HG02943 (cell line): ENCODE data around the gene EMILIN2.
"Not testable (repeated sequence)": the region's sequence is repeated elsewhere in the genome, so short reads cannot be mapped to it uniquely, and the experiment has no call there.

Experiments
- ATAC-seq: cut with Tn5 transposase; IDR thresholded peaks from one replicate; pipeline ENCODE4 v1.9.1; 2021; ENCODE audit warnings: mild to moderate bottlenecking, low read depth, moderate library complexity; ENCODE audit not compliant: unreplicated experiment

Gene EMILIN2

GRCh38 chr18:2840521-2840920 lies 6.3 kb upstream of the EMILIN2 start:
- no peak for ATAC-seq

DNA sequence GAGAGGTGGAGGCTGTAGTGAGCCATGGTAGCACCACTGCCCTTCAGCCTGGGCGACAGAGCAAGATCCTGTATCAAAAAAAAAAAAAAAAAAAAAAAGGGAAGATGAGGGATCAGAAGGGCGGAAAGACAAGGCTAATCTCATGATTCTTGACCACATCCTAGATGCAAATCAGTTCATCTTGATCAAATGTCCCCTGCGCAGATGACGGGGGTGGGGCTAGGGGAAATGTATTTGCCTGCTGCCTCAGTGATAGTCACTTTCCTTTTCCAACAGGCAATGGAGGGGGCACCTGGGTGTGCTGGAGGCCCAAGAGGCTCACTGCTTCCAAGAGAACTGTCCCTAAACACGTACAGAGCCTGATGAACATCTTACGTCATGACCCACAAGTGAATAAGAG lies 3.7 kb upstream of the EMILIN2 start:
- ATAC-seq, result no peak

DNA sequence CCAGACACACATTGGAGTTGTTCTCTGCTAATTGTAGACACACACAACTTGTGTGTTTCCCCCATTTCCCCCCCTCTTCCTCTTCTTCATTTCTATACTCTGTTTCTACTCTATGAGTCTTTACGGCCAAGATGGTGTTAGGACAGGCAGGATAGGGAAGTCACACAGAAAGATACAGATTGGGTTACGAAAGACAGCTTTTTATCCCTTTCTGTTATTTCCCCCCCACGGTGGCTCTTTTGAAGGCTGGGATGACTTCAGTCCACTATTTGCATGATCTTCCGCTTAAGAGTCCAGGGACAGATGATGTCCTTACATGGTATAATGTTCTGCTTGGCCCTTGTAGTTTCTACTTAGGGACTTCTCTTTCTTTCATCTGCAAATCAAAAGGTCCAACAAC lies 1.6 kb upstream of the EMILIN2 start:
- no peak for ATAC-seq

- ATAC-seq, result peak; percentile 35
These were observed 776 bp downstream of the EMILIN2 start for GRCh38 chr18:2847317-2848246.

DNA sequence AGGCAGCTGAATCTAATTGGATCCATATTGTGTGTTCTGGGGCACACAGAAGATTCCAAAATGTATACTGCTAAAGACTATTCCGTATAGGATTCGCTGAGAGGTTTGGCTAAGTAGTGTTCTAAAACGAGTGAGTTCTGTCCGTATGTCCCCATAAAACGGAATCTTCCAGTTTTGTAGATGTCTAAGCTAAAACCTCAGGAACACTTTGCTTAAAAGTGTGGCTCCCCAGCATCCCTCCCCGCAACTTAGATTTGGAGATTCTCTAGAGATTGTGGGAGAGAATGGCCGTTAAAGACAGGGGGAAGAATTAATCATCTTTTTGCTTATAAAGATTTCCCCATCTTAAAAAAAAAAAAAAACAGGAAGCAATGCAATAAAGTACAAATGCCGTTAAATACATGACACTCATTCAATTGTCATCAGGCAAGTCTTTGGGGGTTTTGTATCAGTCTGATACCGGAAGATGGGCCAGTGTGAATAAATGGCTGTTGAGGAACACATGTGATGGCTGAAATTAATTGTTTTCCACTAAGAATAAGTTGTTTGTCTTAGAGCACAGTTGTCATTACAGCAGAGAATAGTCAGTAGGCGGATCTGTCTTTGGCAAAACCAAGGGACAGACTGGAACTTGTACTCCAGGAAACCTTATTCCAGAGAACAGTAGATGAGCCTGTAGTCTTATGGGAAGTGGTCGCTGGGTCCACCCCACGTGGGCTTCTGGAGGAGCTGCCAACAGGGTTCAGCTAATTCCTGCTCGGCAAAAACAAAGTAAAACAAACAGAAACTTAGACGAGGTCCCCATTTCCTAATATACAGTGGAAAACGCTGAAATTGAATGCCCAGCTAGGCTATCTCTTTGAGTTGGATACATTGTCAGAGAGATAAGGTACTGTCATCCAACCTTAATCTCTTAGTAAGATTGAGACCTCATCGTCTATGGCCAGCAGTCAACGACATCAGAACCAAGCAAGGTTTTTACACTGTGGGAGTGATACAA lies 1.7 kb downstream of the EMILIN2 start:
- ATAC-seq, result no peak

DNA sequence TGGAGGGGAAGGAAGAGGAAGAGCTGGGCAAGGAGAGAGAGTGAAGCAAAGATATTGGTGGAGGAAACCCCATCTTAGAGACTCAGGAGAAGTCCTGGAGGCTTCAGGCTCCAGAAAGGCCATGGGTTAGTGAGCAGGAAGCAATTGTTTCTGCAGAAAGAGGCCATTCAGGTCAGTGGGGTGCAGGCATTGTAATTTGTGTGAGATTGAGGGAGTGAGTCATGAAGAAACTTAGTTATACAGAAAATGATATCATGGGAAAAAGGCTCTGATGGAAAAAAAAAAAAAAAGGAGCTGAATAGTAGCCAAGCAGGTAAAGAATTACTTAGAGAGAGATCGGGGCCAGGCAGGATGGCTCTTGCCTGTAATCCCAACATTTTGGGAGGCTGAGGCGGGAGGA lies 4.0 kb downstream of the EMILIN2 start:
- no peak for ATAC-seq

GRCh38 chr18:2851771-2852170 lies 5.0 kb downstream of the EMILIN2 start:
- ATAC-seq, result no peak

GRCh38 chr18:2852460-2852859 lies 5.7 kb downstream of the EMILIN2 start:
- ATAC-seq, result not testable (repeated sequence)

DNA sequence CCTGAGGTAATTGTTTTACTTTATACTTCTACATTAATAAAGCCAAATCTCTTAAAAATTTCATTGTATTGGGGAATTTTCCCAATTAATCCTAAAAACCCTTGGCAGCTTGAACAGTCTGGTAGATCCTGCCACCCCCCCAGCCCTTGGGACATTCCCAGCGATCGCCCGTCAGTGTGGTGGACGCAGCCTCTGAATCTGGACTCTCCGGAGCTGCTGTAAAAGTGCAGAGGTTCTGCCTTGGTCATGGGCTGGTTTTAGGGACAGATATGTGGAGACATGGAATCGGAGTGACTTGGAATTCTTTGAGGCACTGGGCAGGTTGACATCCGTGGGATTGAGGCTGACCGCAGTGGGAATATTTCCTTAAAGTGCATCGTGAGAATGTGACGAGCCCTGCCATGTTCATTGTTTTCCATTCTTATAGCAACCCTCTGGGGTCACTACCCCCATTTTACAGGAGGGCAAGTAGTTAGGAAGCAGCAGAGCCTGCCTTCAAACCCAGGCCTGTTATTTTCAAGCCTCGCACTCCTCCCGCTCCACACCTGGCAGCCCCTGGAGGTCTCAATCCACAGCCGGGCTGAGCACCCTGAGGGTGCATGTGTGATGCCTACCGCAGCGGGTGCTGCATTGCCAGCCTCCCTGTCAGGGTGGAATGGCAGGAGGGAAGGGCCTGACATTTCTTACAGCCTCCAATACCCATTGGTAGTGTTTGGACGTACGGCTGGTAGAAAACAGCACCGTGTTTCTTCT lies 6.5 kb downstream of the EMILIN2 start:
- ATAC-seq, result no peak

DNA sequence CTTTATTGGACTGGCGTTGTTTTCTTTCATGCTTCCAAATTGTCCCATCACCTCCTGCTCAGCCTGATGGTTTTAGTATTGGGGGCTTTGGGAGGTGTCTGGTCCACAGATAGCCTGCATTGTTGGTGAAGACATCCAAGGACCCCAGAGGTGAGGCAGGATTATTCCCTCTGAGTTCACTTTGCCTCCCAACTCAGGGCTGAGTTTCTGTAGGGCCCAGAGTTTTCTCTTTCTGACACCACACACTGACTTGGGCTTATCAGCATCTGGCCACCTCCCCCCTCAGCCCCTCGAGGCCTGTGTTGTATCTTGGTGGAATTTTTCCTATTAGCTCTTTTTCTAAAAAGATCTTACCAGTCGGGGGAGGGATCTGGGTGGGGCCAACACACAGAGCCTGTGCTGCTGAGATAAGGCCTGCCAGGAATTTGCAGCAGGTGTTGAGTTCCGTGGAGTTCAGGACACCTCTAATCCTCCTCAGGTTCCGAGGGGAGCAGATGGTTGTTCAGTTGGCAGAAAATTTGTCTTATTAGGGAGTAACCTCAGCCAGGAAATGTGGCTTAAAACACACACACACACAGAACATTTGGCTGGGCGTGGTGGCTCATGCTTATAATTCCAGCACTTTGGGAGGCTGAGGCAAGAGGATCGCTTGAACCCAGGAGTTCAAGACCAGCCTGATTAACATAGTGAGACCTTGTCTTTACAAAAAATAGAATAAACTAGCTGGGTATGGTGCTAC lies 7.3 kb downstream of the EMILIN2 start:
- ATAC-seq, result no peak

DNA sequence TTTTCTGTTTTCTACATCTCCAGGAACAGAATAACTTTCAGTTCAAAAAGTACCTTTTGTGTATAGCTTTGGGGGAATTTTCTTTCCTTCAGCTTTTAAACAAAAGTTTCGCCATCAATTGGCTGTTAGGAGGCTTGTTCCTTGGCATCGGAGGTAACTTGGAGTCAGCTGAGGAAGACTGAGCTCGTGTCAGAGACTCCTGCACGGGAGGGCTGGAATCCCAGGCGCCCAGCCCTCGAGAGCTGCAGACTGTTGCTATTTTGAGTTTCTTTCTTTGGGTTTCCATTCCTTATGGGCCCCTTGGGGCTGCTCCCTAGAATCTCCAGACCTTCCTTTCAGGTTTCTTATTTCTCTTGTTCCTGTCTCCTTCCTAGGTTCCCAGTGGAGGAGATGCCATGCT lies 8.1 kb downstream of the EMILIN2 start:
- no peak for ATAC-seq

DNA sequence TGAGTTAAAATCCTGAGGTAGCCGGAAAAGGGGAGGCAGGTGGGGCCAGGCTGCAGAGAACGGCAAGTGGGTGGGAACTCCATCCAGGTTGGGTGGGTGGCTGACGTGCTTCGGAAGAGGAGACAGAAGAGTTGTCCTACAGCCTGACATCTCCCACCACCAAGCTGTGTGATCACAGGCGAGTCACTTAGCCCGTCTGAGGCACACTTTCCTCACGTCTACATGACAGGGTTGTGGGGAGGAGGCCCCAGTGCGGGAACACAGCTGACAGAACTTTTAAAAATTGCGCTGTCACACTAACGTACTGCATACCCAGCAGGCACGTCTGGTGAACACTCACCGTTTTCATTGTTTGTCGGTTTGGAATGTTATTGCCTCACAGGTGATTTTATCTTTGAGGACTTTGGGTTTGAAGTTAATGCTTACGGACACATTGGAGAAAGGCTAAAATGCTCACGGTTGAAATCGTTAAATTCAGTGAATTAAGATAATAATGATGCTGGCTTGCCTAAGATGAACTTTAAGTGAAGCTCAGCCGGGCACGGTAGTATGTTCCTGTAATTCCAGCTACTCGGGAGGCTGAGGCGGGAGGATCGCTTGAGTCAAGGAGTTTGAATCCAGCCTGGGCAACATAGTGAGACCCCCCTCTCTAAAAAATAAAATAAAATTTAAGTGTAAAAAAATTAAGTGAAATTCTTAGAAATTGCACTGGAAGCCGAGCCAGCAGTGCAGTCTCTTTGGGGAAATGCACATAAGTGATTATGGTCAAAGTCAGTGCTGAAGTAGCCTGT lies 8.9 kb downstream of the EMILIN2 start:
- no peak for ATAC-seq

DNA sequence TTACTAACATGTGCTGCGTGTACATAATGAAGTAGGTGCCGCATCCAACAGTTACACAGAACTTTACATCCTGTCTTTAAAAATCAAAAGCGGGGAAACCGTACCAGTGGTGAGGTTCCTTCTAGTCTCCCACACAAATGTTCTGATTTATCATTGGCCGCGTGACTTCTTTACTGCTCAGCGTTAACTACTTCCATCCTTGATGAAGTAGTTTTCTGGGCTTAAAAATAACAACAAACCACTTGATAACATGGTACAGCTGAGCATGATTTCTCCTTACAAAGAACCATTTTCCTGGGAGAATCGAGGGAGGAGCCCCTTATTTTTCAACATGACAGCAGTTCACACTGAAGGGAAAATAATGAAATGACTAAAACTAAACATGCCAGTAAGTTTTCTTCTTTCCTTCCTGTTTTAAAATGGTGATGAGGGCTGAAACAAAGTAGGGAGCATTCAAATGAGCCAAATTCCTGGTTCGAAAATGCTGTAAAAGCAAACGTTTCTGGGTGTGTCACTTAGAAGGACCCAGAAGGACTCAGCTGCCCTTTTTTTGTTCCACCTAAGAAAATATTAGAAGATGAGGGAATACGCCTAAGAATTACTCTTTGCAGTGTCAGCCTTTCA lies 9.9 kb downstream of the EMILIN2 start:
- no peak for ATAC-seq

DNA sequence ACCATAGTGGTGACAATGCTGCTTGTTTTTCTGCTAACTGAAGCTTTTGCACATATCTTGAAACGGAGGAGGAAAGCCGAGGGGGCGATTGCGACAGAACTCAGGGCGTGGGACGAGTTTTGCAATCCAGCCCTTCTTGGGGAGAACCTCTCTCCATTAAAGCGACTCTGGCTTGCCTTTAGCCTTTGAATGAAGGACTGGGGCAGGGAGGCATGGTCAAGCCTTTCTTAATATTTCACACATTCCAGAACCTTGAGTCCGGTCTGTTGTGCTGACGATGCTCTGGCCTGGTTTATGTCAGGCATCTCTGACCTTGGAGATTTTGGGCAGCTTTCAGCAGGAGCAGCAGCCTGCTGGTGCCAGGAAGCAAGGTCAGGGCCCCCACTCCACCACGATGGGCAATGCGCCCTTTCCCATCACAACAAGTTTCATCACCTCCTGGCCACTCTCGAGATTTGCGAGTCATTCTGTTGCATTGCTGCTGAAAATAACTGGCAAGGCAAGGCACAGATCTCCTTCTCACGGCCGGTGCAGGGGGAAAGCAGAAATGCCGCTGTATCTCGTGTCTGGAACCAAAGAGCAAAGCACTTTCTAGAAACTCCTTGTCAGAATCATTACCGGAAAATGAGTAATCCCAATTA lies 10.8 kb downstream of the EMILIN2 start:
- no peak for ATAC-seq

DNA sequence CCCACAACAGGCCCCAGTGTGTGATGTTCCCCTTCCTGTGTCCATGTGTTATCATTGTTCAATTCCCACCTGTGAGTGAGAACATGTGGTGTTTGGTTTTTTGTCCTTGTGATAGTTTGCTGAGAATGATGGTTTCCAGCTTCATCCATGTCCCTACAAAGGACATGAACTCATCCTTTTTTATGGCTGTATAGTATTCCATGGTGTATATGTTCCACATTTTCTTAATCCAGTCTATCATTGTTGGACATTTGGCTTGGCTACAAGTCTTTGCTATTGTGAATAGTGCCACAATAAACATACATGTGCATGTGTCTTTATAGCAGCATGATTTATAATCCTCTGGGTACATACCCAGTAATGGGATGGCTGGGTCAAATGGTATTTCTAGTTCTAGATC lies 13.6 kb downstream of the EMILIN2 start:
- not testable (repeated sequence) for ATAC-seq

GRCh38 chr18:2863997-2864396 lies 17.2 kb downstream of the EMILIN2 start:
- not testable (repeated sequence) for ATAC-seq

GRCh38 chr18:2866465-2866864 lies 19.7 kb downstream of the EMILIN2 start:
- not testable (repeated sequence) for ATAC-seq

DNA sequence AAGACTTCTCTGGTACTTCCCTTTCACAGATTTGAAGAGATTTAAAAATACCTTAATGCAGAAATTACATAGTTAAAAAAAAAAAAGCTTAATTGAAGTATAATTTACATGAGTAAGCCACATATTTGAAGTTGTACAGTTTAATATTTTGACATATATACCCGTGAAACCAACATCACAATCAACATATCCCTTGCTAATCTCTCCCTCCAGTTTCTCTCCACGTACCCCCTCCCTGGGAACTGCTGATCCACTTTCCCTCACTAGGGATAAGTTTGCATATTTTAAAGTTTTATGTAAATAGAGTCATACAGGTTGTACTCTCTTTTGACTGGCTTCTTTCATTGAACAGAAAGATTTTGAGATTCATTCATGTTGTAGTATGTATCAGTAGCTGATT lies 22.4 kb downstream of the EMILIN2 start:
- ATAC-seq, result no peak
